Measurements from ENCODE around the gene TFR2.

TFR2 gene

DNA sequence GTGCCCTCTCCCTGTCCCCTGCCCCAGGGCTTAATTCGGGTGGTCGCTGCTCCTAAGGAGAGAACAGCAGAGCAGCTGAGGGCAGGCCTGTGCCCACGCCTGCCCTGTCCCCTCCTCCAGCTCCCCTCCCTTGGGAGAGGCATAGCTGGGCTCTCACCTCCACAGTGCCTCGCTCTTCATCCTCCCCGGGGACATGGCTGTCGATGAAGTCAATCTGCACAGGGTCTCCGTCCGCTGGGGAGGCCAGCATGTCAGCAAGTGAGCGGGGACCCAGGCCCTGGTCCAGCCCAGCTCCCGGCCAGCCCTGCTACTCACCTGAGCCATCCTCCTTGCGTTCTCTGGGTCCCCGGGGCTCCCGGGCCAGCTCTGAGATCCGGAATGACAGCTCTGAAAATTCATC lies 63.8 kb downstream of the TFR2 start:
- Histone ChIP-seq H3K27ac (no peak overlapping the region), H3K4me3 (no peak overlapping the region)

- Histone ChIP-seq H3K27ac (no peak overlapping the region), H3K4me3 (no peak overlapping the region)
Measured at GRCh38 chr7:100577103-100577502, 64.2 kb downstream of the TFR2 start.

GRCh38 chr7:100576384-100576993 lies 64.9 kb downstream of the TFR2 start:
- Histone ChIP-seq H3K27ac (no peak overlapping the region), H3K4me3 (no peak overlapping the region)

DNA sequence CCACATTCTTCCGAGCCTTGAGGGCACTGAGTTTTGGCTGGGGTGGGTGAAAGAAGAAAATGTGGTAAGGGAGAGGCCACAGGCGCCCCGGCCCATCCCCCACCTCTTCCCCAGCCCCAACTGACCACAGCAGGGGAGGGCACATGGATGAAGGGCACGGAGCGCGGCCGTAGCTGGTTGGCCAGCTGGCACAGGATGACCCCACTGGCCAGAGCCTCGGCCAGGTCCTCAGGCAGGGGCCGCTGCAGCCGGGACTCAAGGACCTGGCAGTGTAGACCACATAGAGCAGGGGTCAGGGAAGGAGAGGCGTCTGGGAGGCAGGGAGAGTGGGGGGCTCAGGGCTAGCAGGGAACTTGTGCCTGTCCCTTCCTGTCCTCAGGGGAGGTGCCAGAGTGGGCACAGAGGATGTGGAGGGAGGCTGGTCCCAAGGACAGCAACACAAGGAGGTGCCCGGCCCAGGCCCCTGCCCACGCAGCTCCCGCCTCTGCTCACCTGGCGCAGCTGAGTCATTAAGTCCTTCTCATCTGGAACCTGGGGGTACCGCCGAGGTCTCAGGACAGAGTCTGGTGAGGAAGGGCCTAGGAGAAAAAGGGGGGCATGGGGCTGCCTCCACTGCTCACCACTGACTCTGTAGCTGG lies 65.5 kb downstream of the TFR2 start:
- H3K27ac ChIP-seq = no peak overlapping the region
- no peak overlapping the region for H3K4me3 ChIP-seq

- no peak overlapping the region for H3K27ac ChIP-seq
Measured at GRCh38 chr7:100575206-100575631, 66.1 kb downstream of the TFR2 start.

DNA sequence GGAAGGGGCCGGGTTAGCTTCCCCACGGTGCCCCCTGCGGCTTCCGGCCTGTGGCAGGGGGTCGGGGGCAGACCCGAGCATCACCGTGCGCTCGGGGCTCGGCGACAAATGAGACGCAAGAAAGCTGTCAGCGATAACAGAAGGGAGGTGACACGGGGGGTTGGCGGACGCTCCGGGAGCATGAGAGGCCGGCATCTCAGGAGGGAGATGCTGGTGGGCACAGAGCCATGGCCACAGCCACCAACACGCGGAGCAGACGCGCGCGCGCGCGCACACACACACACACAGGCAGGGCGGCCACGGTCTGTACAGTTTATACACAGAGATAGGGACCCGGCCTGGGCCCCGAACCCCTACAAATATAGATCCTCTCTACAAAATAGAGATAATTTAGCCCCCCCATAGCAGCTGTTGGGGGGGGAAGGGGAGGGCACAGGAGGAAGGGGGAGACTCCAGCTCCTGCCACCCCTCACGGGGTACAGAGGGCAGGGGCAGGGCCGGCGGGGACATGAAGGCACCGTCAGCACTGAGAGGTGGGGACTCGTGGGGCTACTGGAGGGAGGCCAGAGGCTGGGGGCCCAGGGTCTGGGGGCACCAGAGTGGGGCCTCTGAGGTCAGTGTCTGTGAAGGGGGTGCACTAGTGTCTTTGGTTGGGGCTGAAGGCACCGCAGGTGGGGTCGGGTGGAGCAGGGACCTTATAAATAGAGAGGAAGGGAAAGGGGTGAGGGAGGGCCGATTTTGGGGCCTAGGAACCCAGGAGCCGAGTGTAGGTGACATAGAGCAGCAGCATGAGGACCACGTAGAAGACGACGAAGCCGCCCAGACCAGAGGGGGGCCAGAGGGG lies 66.8 kb downstream of the TFR2 start:
- no peak overlapping the region for H3K4me3 ChIP-seq
- no peak overlapping the region for H3K27ac ChIP-seq

More at GRCh38 chr7:100575206-100575631, 66.1 kb downstream of the TFR2 start:
- no peak overlapping the region for H3K4me3 ChIP-seq

DNA sequence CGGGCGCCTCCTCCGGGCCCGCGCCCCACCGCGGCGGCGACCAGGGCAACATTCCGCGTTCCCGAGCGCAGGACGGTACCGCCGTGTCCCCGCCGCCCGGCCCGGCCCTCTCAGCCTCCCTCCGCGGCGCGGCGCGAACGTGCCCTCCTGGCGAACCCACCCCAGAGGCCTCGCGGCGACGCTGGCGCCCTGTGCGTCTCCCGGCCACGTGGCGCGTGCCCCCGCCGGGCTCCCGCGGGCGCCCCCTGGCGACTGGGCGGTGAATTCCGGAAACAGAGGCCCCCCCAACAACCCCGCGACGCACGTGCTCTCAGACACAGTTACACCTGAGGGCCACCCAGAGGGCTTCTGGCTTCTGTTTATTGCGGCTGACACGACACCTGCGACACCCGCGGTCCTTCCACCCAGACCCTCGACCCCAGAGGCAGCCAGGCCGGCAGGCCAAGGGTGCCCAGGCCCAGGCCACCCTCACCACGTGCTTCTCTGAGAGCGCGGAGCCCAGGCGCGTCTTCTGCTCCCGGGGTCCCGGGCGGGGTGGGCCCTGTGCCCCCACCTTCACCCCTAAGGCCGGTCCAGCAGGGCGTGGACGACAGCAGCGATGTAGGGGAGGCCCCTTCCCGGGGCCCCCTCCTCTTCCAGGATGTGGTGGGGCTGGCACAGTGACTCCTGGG lies 67.5 kb downstream of the TFR2 start, which contains the start of gene SAP25:
TSS of gene SAP25 (minus strand) at position 210 of the 671 bp plus-strand sequence. CDS start at position 52, 158 bp downstream.
- H3K27ac ChIP-seq = no peak within 1 kb of the TSS
- no peak within 1 kb of the TSS for H3K4me3 ChIP-seq

DNA sequence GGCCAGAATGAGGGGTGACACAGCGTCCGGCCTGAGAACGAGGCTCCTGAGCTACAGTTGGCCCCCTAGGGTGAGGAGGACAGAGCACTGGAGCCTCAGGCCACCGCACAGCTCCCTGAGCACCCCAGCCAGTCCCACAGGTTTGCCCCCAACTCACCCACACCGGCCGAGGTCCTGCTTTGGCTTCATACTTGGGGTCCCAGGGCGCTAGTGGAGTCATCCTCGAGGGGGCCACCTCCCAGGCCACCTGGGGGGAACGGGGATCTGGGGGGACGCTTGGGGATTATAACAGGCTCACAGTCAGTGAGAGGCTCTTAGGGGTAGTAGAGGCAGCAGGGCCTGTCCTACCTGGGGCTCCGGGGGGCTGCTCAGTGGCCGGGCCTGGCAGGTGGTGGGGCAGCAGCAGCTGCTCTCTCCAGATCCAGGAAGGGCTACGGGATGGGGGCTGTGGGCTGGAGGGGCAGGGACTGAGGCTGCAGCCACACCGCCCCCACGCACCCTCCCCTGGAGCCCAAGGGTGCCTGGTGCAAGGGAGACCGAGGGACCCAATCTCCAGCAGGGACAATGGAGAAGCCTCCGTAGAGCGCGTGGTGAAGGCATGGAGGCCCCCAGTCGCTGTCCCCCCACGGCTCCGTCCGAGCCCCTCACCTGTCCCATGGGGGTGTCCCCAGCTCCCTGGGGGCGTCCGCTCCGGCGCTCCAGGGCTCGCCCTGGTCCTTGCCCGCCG lies 68.2 kb downstream of the TFR2 start:
- H3K4me3 ChIP-seq = no peak overlapping the region
- no peak overlapping the region for H3K27ac ChIP-seq

- Histone ChIP-seq H3K4me3 (no peak overlapping the region), H3K27ac (no peak overlapping the region)
Measured at GRCh38 chr7:100572281-100572948, 68.9 kb downstream of the TFR2 start.

DNA sequence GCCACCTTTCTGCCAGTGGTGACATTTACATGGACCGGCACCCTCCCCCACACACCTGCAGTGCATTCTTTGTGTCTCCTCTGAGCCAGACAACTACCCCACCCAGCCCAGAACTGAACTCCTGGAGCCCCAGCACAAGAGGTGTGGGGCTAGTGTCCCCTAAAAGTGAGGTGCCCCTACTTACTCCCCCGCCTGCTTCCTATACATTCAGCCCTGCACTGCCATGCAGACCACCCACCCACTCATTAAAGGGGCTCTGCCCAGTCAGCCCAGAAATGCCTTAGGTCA lies 69.6 kb downstream of the TFR2 start:
- H3K27ac ChIP-seq = no peak overlapping the region
- no peak overlapping the region for H3K4me3 ChIP-seq

DNA sequence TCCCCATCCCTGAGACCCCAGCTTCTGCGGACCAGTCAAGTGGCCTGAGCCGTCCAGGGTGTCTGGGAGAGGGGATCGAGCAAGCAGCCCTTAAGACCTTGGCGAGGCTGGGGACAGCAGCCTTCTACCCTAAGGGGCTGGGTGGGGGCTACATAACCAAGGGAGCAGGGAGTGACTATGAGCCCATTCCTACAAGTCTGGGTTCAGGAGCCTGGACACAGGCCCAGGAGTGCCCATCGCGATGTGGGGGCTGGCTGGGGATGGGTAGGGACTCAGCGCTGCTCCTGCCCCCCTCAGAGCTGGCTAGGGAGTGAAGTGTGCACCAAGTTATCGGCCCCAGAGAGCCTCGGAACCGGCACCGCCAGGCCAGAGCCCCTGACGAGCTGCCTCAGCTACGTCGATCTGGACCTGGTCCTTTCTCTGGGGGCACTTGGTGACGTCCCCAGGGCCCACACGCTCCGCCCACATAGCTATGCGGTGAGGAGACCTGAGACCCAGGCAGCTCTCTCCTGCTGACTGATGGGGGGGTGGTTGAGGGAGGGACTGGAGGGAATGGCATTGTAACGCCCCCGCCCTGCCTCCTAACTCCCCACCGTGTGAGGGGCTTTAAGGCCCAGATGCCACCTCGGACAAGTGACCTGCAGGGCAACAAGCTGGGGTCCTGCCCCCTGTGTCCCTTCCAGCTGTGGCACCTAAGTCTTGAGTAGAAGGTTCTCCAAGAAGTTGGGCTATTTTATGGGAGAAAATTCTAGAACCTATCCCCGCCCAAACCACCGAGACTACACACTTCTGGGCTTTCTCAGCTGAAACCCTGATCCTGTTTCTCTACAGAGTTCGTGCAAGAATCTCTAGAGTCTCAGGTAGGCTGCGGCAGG lies 70.2 kb downstream of the TFR2 start:
- Histone ChIP-seq H3K4me3 (no peak overlapping the region), H3K27ac (no peak overlapping the region)
